SK-N-MC (cell line): ENCODE measurements around the gene CCL25.

Experiments
- DNase-seq: peaks from one replicate; pipeline ENCODE4 v3.0.0-alpha.2; 2011; ENCODE audit warnings: low read depth, low spot score
- H3K27ac ChIP-seq: fragments of 200-600 bp; sonication (generic); 2 replicates; pipeline ENCODE4 v1.5.1; 2016; ENCODE audit warnings: mixed run types
- H3K36me3 ChIP-seq: fragments of 200-600 bp; sonication (generic); 2 replicates; pipeline ENCODE4 v1.6.1; 2017; ENCODE audit warnings: antibody characterized with exemption, low read length, mixed read lengths; ENCODE audit not compliant: insufficient read depth
- H3K4me3 ChIP-seq: fragments of 200-600 bp; sonication (generic); 2 replicates; pipeline ENCODE4 v1.5.1; 2016
- H3K9ac ChIP-seq: fragments of 200-600 bp; sonication (generic); 2 replicates; pipeline ENCODE4 v1.8.0; 2017; ENCODE audit warnings: mixed run types, mixed read lengths; ENCODE audit not compliant: insufficient read length
- H3K9me3 ChIP-seq: fragments of 200-600 bp; sonication (generic); 2 replicates; pipeline ENCODE4 v1.6.1; 2017; ENCODE audit warnings: low read depth, mild to moderate bottlenecking, antibody characterized with exemption, low read length, moderate library complexity, mixed read lengths
- EZH2 ChIP-seq: fragments of 200-600 bp; sonication (generic); IDR thresholded peaks from one replicate; pipeline ENCODE4 v1.6.1; 2017; ENCODE audit warnings: antibody characterized with exemption
- FOXP2 ChIP-seq: optimal IDR thresholded peaks from 2 replicates; pipeline ENCODE3; 2011; ENCODE audit warnings: mild to moderate bottlenecking, moderate library complexity; ENCODE audit not compliant: insufficient read depth; ENCODE audit errors: extremely low read length, control extremely low read depth
- POLR2AphosphoS5 ChIP-seq: IDR thresholded peaks from 2 replicates; pipeline ENCODE4 v1.6.1; 2012; ENCODE audit warnings: mild to moderate bottlenecking, low read depth, low read length, borderline replicate concordance

Gene CCL25

DNA sequence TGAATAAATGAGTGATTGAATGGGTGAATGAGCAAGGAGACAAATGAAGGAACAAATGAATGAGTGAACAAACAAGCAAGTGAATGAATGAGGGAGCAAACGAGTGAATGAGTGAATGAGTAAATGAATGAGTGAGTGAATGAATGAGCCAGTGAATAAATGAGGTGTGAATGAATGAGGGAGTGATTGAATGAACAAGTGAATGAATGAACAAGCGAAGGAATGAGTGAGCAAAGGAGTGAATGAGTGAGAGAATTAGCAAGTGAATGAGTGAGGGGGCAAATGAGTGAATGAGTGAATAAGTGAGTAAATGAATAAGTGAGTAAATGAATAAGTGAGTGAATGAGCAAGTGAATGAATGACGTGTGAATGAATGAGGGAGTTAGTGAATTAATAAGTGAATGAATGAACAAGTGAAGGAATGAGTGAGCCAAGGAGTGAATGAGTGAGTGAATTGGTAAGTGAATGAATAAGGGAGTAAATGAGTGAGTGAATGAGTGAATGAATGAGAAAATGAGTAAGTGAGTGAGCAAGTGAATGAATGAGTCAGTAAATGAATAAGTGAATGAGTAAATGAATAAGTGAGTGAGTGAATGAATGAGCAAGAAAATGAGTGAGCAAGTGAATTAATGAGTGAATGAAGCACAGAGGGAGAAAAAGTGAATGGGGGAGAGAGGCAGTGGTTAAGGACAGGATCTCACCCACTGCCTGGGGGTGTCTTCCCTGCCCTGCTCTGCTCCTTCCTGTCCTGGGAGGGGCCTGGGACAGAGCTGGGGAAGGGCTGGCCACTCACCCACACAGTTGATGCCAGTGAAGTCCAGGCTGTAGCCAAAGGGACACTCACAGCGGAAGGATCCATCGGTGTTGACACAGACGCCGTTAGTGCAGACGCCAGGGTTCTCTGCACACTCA is 36.4 kb downstream of the CCL25 start:
- H3K4me3 ChIP-seq, result no peak overlapping the region
- no peaks in the 10 kb centered on the region; the same call in 1 of the 2 replicates for H3K9me3 ChIP-seq
- DNase-seq, result no peak
- no peak overlapping the region for H3K9ac ChIP-seq
- no peak for TF ChIP-seq POLR2AphosphoS5
- TF ChIP-seq FOXP2, result no peak
- TF ChIP-seq EZH2, result no peak
- H3K36me3 ChIP-seq, result peaks cover 48% of the 10 kb centered on the region
- H3K27ac ChIP-seq, result no peak overlapping the region

DNA sequence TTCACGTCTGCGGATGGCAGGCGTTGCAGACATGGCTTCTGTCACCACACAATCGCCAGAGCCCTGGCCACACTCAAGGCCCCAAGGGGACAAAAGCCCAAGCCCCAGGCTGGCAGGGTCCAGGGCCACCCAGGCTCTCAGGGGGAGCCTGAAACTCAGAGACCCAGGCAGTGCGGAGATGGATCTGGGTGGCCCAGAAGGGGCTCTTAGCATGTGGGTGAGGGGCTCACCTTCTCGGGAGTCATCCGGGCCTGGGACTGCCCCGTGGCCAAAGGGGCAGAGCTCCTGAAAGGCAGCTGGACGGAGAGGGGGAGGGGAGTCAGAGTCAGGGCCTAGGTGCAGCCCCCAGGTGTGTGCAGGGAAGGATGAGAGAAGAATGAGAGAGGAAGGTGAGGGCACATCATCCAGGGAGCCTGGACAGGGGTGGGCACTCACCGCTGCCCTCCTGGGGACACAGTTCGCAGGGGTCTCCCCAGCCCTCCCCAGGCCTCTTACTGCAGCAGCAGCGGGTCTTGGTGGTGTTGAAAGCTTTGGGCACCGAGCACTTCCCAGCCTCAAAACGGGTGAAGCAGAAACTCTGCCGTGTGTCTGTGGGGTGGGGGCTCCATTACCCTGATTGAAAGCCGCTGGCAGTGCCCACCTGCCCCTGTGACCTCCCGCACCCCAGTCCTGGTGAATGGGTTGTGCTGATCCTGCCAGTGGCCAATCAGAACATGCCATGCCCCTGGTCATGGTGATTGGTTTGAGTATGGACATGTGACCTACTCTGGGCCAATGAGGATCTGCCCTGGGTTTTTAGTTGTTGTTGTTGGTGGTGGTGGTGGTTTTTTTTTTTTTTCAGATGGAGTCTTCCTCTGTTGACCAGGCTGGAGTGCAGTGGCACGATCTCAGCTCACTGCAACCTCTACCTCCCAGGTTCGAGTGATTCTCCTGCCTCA is 37.4 kb downstream of the CCL25 start:
- no peak for DNase-seq
- Histone ChIP-seq H3K9ac (no peak overlapping the region), H3K4me3 (no peak overlapping the region), H3K36me3 (peaks cover 55% of the 10 kb centered on the region), H3K27ac (no peak overlapping the region), H3K9me3 (no peaks in the 10 kb centered on the region; the same call in 1 of the 2 replicates)
- TF ChIP-seq EZH2 (no peak), POLR2AphosphoS5 (no peak), FOXP2 (no peak)

DNA sequence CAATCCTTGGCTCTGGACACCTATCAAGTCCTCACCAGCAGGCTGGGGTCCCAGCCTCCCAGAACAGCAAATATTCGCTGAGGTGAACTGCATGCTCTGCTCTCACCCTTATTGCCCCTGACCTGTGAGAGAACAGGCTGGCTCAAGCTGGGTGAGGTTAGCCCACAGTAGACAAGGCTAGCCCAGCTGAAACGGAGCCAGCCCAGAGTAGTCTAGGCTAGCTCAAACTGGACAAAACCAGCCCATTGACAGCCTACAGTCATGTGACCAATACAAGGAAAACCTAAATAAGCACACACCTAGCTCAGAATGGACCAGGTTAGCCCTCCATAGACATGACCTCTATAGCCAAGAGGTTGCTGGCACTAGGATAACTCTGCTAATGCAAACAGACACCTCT is 38.4 kb downstream of the CCL25 start:
- Histone ChIP-seq H3K9me3 (peaks cover 8% of the 10 kb centered on the region; the same call in 1 of the 2 replicates), H3K36me3 (peaks cover 66% of the 10 kb centered on the region), H3K9ac (no peak overlapping the region), H3K4me3 (no peak overlapping the region), H3K27ac (no peak overlapping the region)
- TF ChIP-seq EZH2, result no peak
- TF ChIP-seq FOXP2, result no peak
- TF ChIP-seq POLR2AphosphoS5, result no peak
- DNase-seq, result no peak

DNA sequence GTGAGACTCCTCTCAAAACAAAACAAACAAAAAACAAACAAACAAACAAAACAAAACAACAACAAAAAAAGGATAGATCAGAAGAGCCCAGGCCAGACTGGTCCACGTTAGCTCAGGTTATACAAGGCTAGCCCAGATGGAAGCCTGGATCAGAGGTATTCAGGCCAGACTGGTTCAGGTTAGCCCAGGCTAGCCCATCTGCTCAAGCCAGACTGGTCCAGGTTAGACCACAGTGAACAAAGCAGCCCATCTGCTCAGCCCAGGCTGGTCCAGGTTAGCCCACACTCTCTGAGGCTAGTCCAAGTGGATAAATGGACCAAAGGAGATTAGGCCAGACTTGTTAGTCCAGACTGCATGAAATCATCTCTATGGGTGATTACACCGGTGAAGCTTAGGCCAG is 41.2 kb downstream of the CCL25 start:
- H3K9ac ChIP-seq, result no peak overlapping the region
- H3K36me3 ChIP-seq, result peaks cover 74% of the 10 kb centered on the region
- TF ChIP-seq EZH2 (no peak), POLR2AphosphoS5 (no peak), FOXP2 (no peak)
- no peak overlapping the region for H3K4me3 ChIP-seq
- no peak overlapping the region for H3K27ac ChIP-seq
- no peak for DNase-seq
- H3K9me3 ChIP-seq, result peaks cover 17% of the 10 kb centered on the region; the same call in 1 of the 2 replicates

DNA sequence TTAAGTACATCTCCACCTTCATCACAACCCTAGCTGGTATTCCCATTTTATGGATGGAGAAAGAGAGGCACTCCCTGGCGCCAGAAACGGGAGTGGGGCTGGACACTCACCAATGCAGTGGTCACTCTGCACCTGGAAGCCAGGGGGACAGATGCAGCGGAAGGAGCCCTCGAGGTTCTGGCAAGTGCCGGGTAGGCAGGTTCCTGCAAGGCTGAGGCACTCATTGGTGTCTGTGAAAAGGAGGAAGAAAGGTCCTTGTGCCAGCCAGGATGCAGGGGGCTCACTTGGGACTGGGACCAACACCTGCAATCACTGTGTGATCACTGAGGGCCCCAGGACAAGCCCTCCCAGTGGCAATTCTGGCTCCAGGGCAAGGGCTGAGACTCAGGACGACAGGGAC is 41.8 kb downstream of the CCL25 start:
- Histone ChIP-seq H3K36me3 (peaks cover 70% of the 10 kb centered on the region), H3K4me3 (no peak overlapping the region), H3K9me3 (peaks cover 17% of the 10 kb centered on the region; the same call in 1 of the 2 replicates), H3K27ac (no peak overlapping the region), H3K9ac (no peak overlapping the region)
- no peak for TF ChIP-seq EZH2
- TF ChIP-seq POLR2AphosphoS5, result no peak
- no peak for TF ChIP-seq FOXP2
- DNase-seq, result no peak

DNA sequence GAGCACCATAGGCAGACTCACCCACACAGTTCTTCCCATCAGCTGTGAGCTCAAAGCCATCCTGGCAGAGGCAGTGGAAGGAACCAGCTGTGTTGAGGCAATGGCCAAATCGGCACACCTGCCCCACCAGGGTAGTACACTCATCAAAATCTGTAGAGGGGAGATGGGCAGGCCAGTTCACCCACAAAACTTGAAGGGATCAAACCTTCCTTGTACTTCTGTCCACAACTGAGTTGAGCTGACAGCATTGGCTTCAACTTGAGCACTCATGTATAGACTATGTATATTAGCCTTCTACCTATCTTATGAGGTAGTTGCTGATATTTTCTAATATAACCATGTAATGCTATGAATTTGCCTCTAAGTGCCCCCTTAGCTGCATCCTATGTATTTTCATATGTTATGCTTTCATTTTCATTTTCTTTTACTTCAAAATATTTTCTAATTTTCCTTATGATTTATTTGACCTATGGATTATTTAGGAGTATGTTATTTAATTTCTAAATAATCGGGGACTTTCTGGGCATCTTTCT is 42.9 kb downstream of the CCL25 start:
- H3K9me3 ChIP-seq, result peaks cover 17% of the 10 kb centered on the region; the same call in 1 of the 2 replicates
- no peak overlapping the region for H3K9ac ChIP-seq
- H3K36me3 ChIP-seq, result peaks cover 61% of the 10 kb centered on the region
- DNase-seq, result no peak
- TF ChIP-seq POLR2AphosphoS5, result no peak
- no peak for TF ChIP-seq EZH2
- TF ChIP-seq FOXP2, result no peak
- no peak overlapping the region for H3K27ac ChIP-seq
- H3K4me3 ChIP-seq, result no peak overlapping the region

DNA sequence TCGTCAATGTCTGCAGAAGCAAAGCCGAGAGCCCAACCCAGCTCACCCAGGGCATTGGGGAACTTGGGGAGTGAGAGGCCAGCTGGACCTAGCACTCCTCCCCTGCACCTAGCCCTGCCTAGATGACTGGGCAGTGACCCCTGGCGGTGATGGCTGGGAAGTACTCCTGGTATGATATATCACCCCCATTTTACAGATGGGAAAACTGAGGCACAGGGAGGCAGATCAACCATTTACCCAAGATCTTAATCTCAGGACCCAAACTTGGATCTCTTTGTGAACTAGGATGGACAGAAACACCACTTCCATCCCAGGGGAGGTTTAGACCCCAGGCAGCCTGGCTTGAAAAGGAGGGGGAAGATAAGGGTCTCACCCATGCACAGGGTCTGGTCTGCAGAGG is 43.5 kb downstream of the CCL25 start:
- H3K27ac ChIP-seq, result no peak overlapping the region
- H3K4me3 ChIP-seq, result no peak overlapping the region
- DNase-seq, result no peak
- TF ChIP-seq EZH2, result no peak
- no peak for TF ChIP-seq POLR2AphosphoS5
- TF ChIP-seq FOXP2, result no peak
- H3K36me3 ChIP-seq, result peaks cover 57% of the 10 kb centered on the region
- H3K9ac ChIP-seq, result no peak overlapping the region
- peaks cover 17% of the 10 kb centered on the region; the same call in 1 of the 2 replicates for H3K9me3 ChIP-seq
